ENCODE measurements around the gene DAG1. TPM values are rescaled to one million over a fixed set of nuclear protein-coding genes. Genes with fewer than 3 reads are reported as not detected.

DAG1 gene
- total and polyA plus RNA-seq, 7 donors: 35.1 to 159 (median 73.2) TPM

DNA sequence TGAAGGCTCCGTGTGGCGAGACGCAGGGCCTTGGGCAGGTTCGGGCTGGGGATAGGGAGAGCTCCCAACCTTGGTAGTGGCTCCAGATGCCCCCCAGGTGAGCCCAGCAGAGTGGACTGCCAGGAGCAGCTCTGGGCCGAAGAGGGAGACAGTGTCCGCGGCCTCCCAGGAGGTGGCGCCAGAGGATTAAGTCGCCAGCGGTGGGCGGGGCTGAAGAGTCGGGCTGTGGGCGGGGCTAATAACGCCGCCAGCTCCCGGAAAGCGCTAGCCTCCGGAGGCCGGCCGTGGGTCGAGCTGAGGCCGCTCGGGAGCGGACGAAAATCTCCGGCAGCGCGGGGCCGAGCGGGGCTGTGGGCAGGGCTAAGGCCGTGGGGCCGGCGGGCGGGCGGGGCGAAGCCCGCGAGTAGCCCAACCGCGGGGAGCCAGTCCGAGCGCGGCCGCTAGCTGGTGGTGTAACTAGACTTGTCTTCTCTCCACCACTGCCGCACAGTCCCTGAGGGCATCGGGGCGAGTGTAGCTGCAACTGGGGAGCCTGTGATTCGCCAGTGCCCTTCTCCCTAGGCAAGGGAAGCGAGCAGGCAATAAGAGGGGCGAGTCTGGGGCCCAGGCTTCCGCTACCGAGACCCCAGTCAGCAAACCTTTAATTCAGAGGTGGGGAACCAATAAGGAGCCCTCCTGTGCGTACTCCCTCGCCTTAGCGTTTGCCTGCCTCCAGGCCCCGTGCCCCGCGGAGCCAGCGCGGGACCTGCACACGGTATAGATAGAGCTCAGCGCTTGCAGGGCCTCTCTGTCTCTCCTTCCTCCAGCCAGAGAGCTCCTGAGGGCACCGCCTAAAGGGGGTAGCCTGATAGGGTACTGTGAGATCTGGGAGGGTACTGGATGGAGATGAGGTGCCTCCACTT is 69.8 kb downstream of the DAG1 start:
- TF ChIP-seq, protein P1, sequence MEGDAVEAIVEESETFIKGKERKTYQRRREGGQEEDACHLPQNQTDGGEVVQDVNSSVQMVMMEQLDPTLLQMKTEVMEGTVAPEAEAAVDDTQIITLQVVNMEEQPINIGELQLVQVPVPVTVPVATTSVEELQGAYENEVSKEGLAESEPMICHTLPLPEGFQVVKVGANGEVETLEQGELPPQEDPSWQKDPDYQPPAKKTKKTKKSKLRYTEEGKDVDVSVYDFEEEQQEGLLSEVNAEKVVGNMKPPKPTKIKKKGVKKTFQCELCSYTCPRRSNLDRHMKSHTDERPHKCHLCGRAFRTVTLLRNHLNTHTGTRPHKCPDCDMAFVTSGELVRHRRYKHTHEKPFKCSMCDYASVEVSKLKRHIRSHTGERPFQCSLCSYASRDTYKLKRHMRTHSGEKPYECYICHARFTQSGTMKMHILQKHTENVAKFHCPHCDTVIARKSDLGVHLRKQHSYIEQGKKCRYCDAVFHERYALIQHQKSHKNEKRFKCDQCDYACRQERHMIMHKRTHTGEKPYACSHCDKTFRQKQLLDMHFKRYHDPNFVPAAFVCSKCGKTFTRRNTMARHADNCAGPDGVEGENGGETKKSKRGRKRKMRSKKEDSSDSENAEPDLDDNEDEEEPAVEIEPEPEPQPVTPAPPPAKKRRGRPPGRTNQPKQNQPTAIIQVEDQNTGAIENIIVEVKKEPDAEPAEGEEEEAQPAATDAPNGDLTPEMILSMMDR (IDR thresholded peaks at IDR 0.05): peak; percentile 85
- ATAC-seq (peak; percentile 86 to 92 (median 87)), DNase-seq (peak; percentile 94 to 97)
- Histone ChIP-seq H3K4me1 (peaks cover 24% of the 10 kb centered on the region), H3K27me3 (ENCODE audit: insufficient read depth in 3 of 3, low read length in 2 of 3) (no peaks in the 10 kb centered on the region), H3K9me3 (no peaks in the 10 kb centered on the region), H3K36me3 (ENCODE audit: insufficient read depth in 1 of 2, low read depth in 1 of 2) (no peaks in the 10 kb centered on the region), H3K27ac (peak overlapping the region; percentile 79), H3K4me3 (peak overlapping the region; percentile 74)
- intact Hi-C loops (cut with DNase I): loop anchor here (1.0 to 2.0 kb wide), 2 partner anchors 130 to 131 kb away; no protein-coding TSS in a partner anchor
- WGBS, 3 donors: 0 to 1% (median 1%) methylated on average over 45 to 63 of the region's 63 CpGs

DNA sequence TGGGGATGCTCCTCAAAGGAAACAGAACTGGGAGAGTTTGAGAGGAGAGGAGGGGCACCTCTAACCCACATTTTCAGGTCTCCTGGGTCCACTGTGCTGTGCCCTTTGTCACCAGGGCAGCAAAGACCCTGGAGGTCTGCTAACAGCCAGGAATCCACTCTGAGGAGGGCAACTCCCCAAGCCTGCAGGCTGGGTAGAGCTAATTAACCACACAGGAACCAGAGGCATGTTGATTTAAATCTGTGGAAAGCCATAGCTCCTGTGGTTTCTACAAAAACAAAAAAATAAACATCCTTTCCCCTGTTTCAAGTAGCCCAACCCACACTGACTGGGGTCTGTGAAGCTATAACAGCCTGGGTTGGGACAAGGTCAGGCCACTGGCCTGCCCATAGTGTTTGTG is 82.0 kb downstream of the DAG1 start:
- H3K36me3 ChIP-seq (ENCODE audit: insufficient read depth in 1 of 2, low read depth in 1 of 2): no peaks in the 10 kb centered on the region
- TF ChIP-seq, protein P1 (IDR thresholded peaks at IDR 0.05): no peak
- ATAC-seq (no peak), DNase-seq (no peak)
- no peak overlapping the region for H3K27ac ChIP-seq
- H3K4me1 ChIP-seq: peaks cover 10% of the 10 kb centered on the region
- intact Hi-C loops (cut with DNase I): no loop called here
- no peaks in the 10 kb centered on the region for H3K27me3 ChIP-seq (ENCODE audit: insufficient read depth in 3 of 3, low read length in 2 of 3)
- no peaks in the 10 kb centered on the region for H3K9me3 ChIP-seq
- no peak overlapping the region for H3K4me3 ChIP-seq

DNA sequence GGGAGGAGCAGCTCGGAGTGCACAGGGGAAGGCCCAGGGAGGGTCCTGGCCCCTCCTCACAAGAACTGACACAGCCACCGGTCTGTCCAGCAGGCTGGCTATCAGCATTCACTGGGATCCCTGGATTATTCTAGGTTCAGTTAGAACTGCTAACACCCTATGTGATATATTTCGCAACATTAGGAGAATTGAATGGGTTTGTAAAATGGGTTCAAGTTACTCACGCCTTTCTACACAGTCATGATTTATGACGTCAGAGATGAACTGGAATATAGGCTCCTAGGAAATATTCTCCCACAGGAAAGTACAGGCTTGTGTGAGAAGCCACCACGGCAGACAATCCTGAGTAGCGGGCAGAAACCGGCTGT is 83.2 kb downstream of the DAG1 start:
- DNase-seq: no peak
- H3K27me3 ChIP-seq (ENCODE audit: insufficient read depth in 3 of 3, low read length in 2 of 3): no peaks in the 10 kb centered on the region
- H3K4me1 ChIP-seq: peaks cover 10% of the 10 kb centered on the region
- 43 to 47% (median 44%) methylated on average over 8 of the region's 8 CpGs for WGBS, 3 donors
- TF ChIP-seq, protein P1 (IDR thresholded peaks at IDR 0.05): no peak
- peak overlapping the region; percentile 78 for H3K27ac ChIP-seq
- no peaks in the 10 kb centered on the region for H3K36me3 ChIP-seq (ENCODE audit: insufficient read depth in 1 of 2, low read depth in 1 of 2)
- H3K9me3 ChIP-seq: no peaks in the 10 kb centered on the region
- ATAC-seq: no peak
- intact Hi-C loops (cut with DNase I): no loop called here
- peak overlapping the region; percentile 94 for H3K4me3 ChIP-seq

DNA sequence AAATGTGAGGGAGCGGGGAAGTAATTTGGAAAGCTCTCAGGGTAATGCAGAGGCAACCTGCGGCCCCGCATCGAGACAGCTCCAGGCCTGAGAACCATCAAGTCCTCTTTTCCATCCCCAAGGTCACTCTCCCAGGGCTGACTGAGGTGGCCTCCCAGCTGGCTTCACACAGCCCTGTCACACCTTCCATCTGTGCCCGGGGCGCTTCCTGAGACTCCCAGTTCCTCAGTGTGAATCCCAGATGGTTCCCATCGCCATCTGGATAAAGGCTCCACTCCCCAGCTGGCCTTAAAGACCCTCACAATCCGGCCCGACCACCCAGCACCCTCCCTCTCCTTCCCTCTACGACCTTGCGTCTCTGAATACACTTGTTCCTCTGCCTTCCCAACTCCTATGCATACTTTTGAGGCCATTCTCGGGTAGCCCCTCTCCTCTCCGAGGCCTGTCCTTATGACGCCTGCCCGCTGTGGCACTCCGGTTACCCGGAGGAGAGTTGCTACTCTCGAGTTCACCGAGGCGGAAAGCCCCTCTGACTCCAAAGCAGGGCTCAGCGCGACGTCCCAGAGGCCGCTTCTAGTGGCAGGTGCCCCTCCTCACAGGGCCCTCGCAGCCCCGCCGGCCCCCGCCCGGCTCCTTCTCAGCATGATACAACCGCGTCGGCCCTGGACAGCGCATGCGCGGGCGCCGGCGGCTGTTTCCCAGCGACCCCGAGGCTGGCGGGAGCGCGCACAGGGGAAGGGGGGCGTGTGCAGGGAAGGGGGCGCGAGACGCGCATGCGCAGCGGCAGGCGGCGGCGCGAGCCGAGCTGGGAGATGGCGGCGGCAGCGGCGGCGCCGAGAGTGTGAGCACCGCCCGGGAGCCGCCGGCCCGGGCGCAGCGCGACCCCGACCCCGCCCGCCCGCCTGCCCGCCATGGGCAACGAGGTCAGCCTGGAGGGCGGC is 83.9 kb downstream of the DAG1 start, which contains the start of gene BSN:
Gene BSN, plus strand, starts transcription at position 786 of the 941 bp plus-strand sequence. Its CDS starts 126 bp downstream, at position 912.
- Histone ChIP-seq H3K27ac (peak within 1 kb of the TSS; percentile 78), H3K36me3 (ENCODE audit: insufficient read depth in 1 of 2, low read depth in 1 of 2) (no peaks in the 10 kb centered on the region), H3K9me3 (no peaks in the 10 kb centered on the region), H3K4me3 (peak within 1 kb of the TSS; percentile 94), H3K27me3 (ENCODE audit: insufficient read depth in 3 of 3, low read length in 2 of 3) (no peaks in the 10 kb centered on the region), H3K4me1 (peaks cover 10% of the 10 kb centered on the region)
- WGBS, 3 donors: 2 to 6% (median 6%) methylated on average over 34 to 76 of the region's 76 CpGs
- peak; percentile 97 to 99 (median 98) for ATAC-seq
- TF ChIP-seq, protein P1 (IDR thresholded peaks at IDR 0.05): no peak
- intact Hi-C loops (cut with DNase I): no loop called here
- peak; percentile 92 to 97 for DNase-seq

Data from psoas muscle (tissue), 8 donors.